Measurements from ENCODE around the gene CCDC15. TPM values are rescaled to one million over a fixed set of nuclear protein-coding genes. Genes with fewer than 3 reads are reported as not detected.

CCDC15 gene
- total RNA-seq, 4 donors from 2014 or later = 0.69 to 1.7 (median 1.3) TPM

GRCh38 chr11:125075242-125075625 lies 121.2 kb downstream of the CCDC15 start:
- H3K4me1 ChIP-seq = peaks cover 0 to 13% (median 3%) of the 10 kb centered on the region in 3 donors
- 65% methylated on average over 2 of the region's 7 CpGs; no CpG with 5 or more reads in 1 of the 2 donors for WGBS, 2 donors (ENCODE audit: low coverage in 1 of 2)
- no peak for ATAC-seq
- TF ChIP-seq POLR2A (IDR thresholded peaks at IDR 0.05) (no peak), POLR2AphosphoS5 (IDR thresholded peaks at IDR 0.05) (no peak)
- H3K36me3 ChIP-seq = no peaks in the 10 kb centered on the region
- H3K4me3 ChIP-seq = no peak overlapping the region
- H3K9me3 ChIP-seq = no peaks in the 10 kb centered on the region
- H3K27ac ChIP-seq = no peak overlapping the region
- H3K27me3 ChIP-seq = peaks cover 75% of the 10 kb centered on the region

GRCh38 chr11:125075900-125076317 lies 121.9 kb downstream of the CCDC15 start:
- no peak overlapping the region for H3K27ac ChIP-seq
- H3K9me3 ChIP-seq = no peaks in the 10 kb centered on the region
- ATAC-seq = no peak
- H3K4me1 ChIP-seq = peaks cover 0 to 13% (median 2%) of the 10 kb centered on the region in 3 donors
- H3K36me3 ChIP-seq = no peaks in the 10 kb centered on the region
- H3K27me3 ChIP-seq = peaks cover 77% of the 10 kb centered on the region
- WGBS, 2 donors (ENCODE audit: low coverage in 1 of 2) = 60 to 80% methylated on average over 1 to 2 of the region's 11 CpGs
- TF ChIP-seq POLR2A (IDR thresholded peaks at IDR 0.05) (no peak), EP300 (IDR thresholded peaks at IDR 0.05) (no peak), POLR2AphosphoS5 (IDR thresholded peaks at IDR 0.05) (no peak), CTCF (IDR thresholded peaks at IDR 0.05) (no peak)
- no peak overlapping the region for H3K4me3 ChIP-seq

- Histone ChIP-seq H3K36me3 (no peaks in the 10 kb centered on the region), H3K9me3 (no peaks in the 10 kb centered on the region), H3K27me3 (peaks cover 79% of the 10 kb centered on the region), H3K4me3 (no peak overlapping the region), H3K27ac (no peak overlapping the region), H3K4me1 (peaks cover 0 to 9% (median 0%) of the 10 kb centered on the region in 3 donors)
- 71 to 95% methylated on average over 1 to 6 of the region's 14 CpGs for WGBS, 2 donors (ENCODE audit: low coverage in 1 of 2)
- ATAC-seq = no peak
- TF ChIP-seq POLR2AphosphoS5 (IDR thresholded peaks at IDR 0.05) (no peak), POLR2A (IDR thresholded peaks at IDR 0.05) (no peak), EP300 (IDR thresholded peaks at IDR 0.05) (no peak), CTCF (IDR thresholded peaks at IDR 0.05) (no peak)
Observed at GRCh38 chr11:125076378-125076945, 122.5 kb downstream of the CCDC15 start.

GRCh38 chr11:125078016-125078415 lies 124.0 kb downstream of the CCDC15 start:
- no peak for TF ChIP-seq CTCF (IDR thresholded peaks at IDR 0.05)
- no peak for TF ChIP-seq POLR2AphosphoS5 (IDR thresholded peaks at IDR 0.05)
- no peak for TF ChIP-seq POLR2A (IDR thresholded peaks at IDR 0.05)
- TF ChIP-seq EP300 (IDR thresholded peaks at IDR 0.05) = no peak
- no peak for ATAC-seq
- WGBS, 2 donors (ENCODE audit: low coverage in 1 of 2) = 92 to 100% methylated on average over 9 to 10 of the region's 11 CpGs
- Histone ChIP-seq H3K4me1 (no peaks in the 10 kb centered on the region), H3K9me3 (no peaks in the 10 kb centered on the region), H3K36me3 (no peaks in the 10 kb centered on the region), H3K27me3 (peaks cover 79% of the 10 kb centered on the region), H3K4me3 (no peak overlapping the region), H3K27ac (no peak overlapping the region)

GRCh38 chr11:125078516-125079140 lies 124.6 kb downstream of the CCDC15 start:
- TF ChIP-seq EP300 (IDR thresholded peaks at IDR 0.05) = no peak
- H3K27me3 ChIP-seq = peaks cover 80% of the 10 kb centered on the region
- no peak overlapping the region for H3K4me3 ChIP-seq
- no peaks in the 10 kb centered on the region for H3K4me1 ChIP-seq
- H3K9me3 ChIP-seq = no peaks in the 10 kb centered on the region
- no peak for ATAC-seq
- 91 to 92% methylated on average over 12 of the region's 14 CpGs for WGBS, 2 donors (ENCODE audit: low coverage in 1 of 2)
- no peak overlapping the region for H3K27ac ChIP-seq
- no peaks in the 10 kb centered on the region for H3K36me3 ChIP-seq
